ENCODE data around the gene TEAD1. TPM values are rescaled to one million over a fixed set of nuclear protein-coding genes. Genes with fewer than 3 reads are reported as not detected.

The TEAD1 gene
- total RNA-seq, 1 donor from 2014 or later, result 51.9 TPM

DNA sequence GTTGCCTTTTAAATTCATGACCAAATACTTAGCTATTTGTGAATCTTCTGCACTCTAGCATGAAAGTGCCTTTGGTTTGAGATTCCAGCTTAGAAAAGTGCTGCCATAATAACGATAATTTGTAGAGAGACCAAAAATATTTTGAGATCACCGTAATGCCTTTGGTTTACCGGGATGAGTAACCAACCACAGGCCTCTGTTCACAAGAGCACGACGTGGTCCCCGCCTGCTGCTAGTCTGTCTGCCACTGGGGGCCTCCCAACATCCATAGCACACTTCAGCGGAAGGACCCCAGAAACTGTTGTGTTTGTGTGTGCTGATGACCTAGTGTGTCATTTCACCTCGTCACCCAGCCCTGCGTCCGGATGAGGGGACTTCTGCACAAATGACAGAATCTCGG, 267.9 kb downstream of the TEAD1 start:
- DNase-seq, result no peak
- H3K4me1 ChIP-seq, result no peaks in the 10 kb centered on the region
- intact Hi-C loops (cut with DNase I), result no loop called here
- ATAC-seq, result no peak
- TF ChIP-seq CTCF (IDR thresholded peaks at IDR 0.05), result no peak
- peaks cover 57% of the 10 kb centered on the region for H3K36me3 ChIP-seq
- H3K4me3 ChIP-seq, result no peak overlapping the region
- H3K9me3 ChIP-seq, result peaks cover 12% of the 10 kb centered on the region
- no peaks in the 10 kb centered on the region for H3K27me3 ChIP-seq (ENCODE audit: low read depth)
- H3K27ac ChIP-seq, result no peak overlapping the region

DNA sequence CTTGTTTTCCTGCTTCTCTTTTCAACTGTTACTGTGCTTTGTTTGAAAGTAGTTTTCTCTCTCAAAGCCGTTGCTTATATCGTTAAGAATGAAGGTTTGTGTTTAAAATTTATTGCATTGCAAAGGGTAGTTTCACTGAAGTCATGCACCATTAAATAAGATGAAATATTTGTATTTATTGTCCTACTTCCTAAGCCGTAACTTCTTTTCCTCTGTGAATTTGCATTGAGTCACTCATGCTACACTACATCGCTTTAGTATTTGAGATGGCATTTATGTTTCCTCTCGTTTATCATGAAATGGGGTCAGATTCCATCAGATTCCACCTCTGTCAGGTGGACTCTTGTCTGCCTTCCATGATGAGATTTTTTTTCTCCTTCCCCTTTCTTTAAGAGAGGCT, 269.1 kb downstream of the TEAD1 start:
- Histone ChIP-seq H3K9me3 (peaks cover 12% of the 10 kb centered on the region), H3K36me3 (peaks cover 46% of the 10 kb centered on the region), H3K4me3 (no peak overlapping the region), H3K4me1 (no peaks in the 10 kb centered on the region), H3K27me3 (ENCODE audit: low read depth) (no peaks in the 10 kb centered on the region), H3K27ac (no peak overlapping the region)
- intact Hi-C loops (cut with DNase I), result no loop called here
- ATAC-seq (no peak), DNase-seq (no peak)
- no peak for TF ChIP-seq CTCF (IDR thresholded peaks at IDR 0.05)

DNA sequence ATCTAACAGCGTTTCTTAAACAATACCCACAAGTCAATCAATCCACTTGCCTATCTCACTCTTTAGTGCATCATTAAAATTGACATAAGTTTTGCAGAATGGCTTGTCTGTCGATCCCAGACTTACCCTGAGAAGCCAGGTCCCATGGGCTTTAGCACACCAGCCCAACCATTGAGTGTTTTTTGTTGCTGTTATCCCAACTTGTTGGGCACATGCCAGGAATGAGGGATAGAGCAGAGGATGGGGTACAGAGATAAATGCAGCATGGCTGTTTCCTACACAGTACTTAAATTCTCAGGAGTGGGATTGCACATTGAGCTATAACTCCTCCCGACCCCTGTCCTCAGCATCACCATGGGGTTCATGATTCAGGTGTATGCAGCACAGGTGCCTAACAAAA, 270.7 kb downstream of the TEAD1 start:
- Histone ChIP-seq H3K27ac (no peak overlapping the region), H3K9me3 (peaks cover 12% of the 10 kb centered on the region), H3K27me3 (ENCODE audit: low read depth) (no peaks in the 10 kb centered on the region), H3K4me3 (no peak overlapping the region), H3K36me3 (peaks cover 31% of the 10 kb centered on the region), H3K4me1 (no peaks in the 10 kb centered on the region)
- intact Hi-C loops (cut with DNase I), result no loop called here
- ATAC-seq, result no peak
- TF ChIP-seq CTCF (IDR thresholded peaks at IDR 0.05), result no peak
- no peak for DNase-seq

DNA sequence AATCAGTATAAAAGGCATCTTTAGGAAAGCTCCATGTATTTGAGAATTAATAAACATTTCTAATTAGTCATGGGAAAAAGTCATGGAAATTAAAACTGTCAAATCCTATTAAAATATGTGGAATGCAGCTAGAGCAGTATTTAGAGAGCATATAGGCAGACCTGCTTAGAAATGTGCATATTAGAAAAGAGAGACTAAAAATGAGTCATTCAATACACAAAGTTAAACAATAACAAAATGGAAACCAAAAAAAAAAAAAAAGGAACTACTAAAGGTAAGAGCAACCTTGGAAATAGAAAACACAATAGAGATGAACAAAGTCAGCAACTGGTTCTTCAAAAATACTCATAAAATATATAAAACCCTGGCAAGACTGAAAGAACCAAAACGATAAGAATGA, 275.2 kb downstream of the TEAD1 start:
- no peak for TF ChIP-seq CTCF (IDR thresholded peaks at IDR 0.05)
- Histone ChIP-seq H3K4me3 (no peak overlapping the region), H3K9me3 (peaks cover 24% of the 10 kb centered on the region), H3K4me1 (no peaks in the 10 kb centered on the region), H3K27ac (no peak overlapping the region), H3K27me3 (ENCODE audit: low read depth) (no peaks in the 10 kb centered on the region), H3K36me3 (no peaks in the 10 kb centered on the region)
- no peak for ATAC-seq
- no peak for DNase-seq
- intact Hi-C loops (cut with DNase I), result no loop called here

DNA sequence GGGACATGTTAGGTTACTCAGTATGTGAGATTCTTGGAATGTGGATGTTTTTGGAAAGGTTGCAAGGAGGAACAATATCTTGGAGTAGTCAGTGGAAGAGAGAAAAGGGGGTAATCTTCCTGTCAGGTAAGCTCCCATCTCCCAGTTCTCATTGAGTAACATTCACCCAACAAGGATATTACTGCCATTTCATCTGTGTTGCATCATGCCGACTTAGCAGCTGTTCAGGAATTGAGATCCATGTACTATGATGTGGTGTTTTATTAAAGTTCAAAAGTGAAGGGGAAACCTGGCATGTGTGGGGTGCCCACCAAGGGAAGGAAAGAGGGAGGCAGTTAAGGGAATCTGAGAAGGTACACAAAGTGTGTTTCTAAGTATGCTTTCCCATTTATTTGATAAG, 276.4 kb downstream of the TEAD1 start:
- H3K36me3 ChIP-seq, result no peaks in the 10 kb centered on the region
- no peak overlapping the region for H3K4me3 ChIP-seq
- no peaks in the 10 kb centered on the region for H3K27me3 ChIP-seq (ENCODE audit: low read depth)
- TF ChIP-seq CTCF (IDR thresholded peaks at IDR 0.05), result no peak
- intact Hi-C loops (cut with DNase I), result no loop called here
- peaks cover 24% of the 10 kb centered on the region for H3K9me3 ChIP-seq
- H3K27ac ChIP-seq, result no peak overlapping the region
- H3K4me1 ChIP-seq, result no peaks in the 10 kb centered on the region
- ATAC-seq (no peak), DNase-seq (no peak)

DNA sequence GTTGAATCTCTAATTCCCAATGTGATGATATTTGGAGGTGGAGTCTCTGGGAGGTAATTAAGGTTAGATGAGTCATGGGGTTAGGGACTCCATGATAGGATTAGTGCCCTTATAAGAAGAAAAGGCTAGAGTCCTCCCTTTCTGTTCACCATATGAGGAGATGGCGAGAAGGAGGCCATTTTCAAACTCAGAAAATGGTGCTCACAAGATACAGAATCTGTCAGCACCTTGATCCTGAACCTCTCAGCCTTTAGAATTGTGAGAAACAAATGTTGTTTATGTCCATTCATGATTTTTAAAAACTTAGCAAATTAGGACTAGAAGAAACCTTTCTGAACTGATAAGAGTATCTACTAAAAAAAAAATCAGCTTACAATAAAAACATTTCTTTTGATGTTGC, 277.2 kb downstream of the TEAD1 start:
- Histone ChIP-seq H3K4me1 (no peaks in the 10 kb centered on the region), H3K9me3 (peaks cover 20% of the 10 kb centered on the region), H3K27me3 (ENCODE audit: low read depth) (no peaks in the 10 kb centered on the region), H3K36me3 (no peaks in the 10 kb centered on the region), H3K4me3 (no peak overlapping the region), H3K27ac (no peak overlapping the region)
- TF ChIP-seq CTCF (IDR thresholded peaks at IDR 0.05), result no peak
- intact Hi-C loops (cut with DNase I), result no loop called here
- no peak for ATAC-seq
- no peak for DNase-seq
